Suppressor macrophage treated with lipopolysaccharide for 4 hours (primary cell): ENCODE measurements around the gene FOXG1.

Experiments used
- DNase-seq: peaks from one replicate; pipeline ENCODE4 v3.0.0-alpha.2; 2020

The FOXG1 gene

DNA sequence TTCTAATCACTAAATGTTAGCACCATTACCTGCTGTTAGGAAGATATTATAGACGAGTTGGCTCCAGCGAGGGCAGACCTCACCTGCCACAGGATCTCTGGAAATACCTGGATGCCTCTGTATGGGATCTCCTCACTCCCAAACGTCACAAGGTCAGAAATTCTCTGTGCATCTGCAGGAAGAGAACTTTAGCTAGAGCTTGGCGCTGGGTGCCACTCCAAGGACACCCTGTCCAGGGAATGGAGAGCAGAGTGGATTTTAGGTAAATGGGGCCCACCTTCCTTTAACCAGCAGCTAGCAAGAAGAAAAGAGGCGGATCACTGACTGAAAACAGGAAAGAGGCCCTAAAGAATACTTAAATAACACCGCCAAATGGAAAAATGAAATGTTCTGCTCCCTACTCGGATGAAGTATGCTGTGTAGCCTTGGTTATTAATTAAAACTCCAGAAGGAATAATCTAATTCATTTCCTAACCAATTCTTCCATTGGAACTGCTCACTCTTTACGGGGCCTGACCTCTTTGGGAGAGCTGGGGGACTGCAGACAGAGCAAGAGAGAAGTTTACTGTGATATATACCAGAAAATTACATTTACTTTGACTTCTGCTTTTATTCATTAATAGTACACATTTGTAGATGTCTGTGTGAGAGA lies 4.2 kb upstream of the FOXG1 start:
- no peak for DNase-seq

DNA sequence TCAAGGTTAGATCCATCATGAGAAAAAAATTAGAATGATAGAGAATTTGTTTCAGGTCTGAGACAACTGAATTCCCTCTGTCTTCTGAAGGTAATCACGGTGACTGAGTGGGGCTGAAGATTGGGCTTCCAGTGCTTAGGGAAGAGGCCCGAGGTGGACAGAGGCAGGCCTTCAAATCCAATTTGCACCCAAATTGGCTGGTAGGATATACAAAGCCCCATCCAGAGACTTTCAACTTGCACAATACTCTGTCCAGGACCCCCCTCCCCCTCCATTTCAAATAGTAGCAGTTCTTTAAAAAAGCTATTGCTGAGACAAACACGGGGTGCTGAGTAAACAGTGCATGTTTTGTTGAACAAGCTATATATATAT lies 3.6 kb upstream of the FOXG1 start:
- no peak for DNase-seq

DNA sequence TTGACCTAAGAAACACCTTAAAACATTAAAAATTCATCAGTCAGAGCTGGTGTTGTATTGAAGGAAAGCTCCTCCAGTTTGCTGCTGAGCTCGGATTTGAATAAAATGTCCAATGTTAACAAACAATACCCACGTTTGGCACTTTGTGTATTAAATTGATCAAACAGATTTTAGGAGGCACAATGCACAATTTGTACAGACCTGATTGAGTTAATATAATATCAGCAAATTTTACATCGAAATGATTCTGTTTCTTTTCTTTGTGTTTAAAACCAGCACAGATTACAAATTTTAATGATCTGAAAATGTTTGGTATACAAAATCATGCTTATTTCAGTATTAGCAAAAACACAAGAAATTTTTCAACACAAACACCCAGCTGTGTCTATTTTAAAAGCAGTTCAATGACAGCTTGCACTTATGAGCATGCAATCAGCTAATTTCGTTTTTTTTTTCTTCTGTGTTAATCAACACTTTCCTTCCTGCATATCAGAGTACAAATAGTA lies 2.8 kb upstream of the FOXG1 start:
- no peak for DNase-seq

DNA sequence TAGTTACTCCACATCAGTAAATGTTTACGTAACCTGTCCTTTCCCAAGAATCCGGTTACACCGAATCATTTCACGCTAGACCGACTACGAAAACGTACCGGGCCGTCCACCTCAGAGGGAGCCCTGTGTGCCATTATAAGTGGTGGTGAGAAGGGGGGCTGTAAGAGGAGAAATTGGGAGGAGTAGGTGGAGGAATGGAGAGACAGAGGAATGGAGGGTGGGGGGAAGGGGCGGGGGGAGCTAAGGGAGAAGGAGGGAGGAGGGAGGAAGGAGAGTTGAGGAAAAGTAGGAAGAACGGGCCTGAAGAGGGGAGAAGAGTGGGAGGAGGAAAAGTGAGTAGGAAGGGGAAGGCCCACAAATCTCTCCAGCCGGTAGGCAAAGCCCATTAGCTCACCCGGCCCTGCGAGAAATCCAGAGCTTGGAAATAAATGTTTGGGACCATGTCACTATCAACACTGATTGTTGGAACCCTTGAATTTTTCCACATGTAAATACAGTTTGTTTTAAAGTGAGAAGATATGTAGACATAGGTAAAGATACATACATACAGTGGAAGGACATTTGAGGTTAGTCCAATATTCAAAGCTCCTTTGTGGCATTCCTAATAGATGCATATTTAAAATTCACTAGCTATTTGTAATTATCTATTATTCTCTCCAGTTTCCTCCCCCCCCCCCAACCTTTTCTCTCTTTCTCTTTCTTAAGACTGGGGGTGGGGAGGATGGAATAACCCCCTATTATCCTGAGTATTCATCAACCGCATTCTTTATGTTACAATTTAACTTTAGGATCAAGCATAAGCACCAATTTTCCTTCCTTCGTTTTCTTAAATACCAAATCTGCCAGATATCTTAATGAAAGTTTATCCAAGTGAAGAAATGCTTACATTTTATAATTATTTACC lies 2.1 kb upstream of the FOXG1 start:
- no peak for DNase-seq

DNA sequence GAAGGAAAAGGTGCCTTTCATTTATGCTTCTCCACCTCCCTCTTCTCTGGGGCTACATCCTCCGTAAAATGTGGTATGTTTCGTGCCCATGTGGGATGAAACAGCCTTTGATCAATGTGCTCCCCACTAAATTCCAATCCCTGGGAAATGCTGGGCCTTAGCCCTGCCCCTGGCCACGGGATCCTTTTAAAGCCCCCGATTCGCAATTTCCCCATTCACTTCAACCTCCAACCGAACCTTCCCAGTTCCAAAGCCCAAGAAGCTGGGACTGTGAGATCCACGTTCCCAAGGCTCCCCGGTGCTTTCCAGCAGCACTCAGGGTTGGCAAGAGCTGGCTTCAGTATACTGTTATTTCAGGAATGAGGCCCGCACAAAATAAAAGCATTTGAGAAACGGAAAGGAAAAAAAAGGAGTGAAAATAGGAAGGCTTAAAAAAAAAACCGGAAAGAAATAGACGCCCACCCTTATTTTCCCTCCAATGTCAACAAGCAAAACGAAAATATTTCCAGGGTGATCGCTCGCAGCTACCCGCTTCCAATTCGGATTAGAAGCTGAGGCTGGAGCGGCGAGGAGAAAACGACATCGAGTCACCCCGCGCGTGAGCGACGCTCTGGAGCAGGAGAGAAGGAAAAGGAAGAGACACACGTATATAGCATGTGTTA lies 1.3 kb upstream of the FOXG1 start:
- no peak for DNase-seq

DNA sequence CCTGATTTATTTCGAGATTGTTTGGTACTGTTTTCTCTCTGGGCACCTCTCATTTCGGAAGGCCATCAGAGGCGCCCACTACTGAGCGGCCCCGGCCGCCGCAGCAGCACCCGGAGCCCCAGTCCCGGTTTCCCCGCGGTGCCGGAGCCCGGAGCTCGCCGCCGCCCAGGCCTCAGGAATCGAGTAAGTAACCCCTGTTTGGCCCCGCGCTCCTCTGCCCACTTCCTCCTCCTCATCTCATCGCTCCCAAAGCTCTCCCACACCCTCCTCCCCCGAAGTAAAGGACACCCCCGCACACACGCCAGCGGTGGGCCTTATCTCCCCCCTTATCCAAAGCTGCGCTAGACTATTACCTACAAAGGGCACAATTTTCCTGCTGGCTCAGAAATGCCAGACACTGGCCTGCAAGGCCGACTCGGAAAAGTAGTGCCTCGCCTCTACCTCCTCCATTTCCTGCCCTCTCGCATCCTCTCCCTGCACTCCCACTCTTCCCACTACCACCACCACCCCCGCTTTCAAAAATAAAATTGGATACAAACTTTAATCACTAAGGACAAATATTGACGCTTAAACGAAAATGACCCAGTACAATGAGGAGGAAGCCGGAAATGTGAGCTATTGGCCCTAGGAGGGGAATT lies 637 bp upstream of the FOXG1 start:
- no peak for DNase-seq

DNA sequence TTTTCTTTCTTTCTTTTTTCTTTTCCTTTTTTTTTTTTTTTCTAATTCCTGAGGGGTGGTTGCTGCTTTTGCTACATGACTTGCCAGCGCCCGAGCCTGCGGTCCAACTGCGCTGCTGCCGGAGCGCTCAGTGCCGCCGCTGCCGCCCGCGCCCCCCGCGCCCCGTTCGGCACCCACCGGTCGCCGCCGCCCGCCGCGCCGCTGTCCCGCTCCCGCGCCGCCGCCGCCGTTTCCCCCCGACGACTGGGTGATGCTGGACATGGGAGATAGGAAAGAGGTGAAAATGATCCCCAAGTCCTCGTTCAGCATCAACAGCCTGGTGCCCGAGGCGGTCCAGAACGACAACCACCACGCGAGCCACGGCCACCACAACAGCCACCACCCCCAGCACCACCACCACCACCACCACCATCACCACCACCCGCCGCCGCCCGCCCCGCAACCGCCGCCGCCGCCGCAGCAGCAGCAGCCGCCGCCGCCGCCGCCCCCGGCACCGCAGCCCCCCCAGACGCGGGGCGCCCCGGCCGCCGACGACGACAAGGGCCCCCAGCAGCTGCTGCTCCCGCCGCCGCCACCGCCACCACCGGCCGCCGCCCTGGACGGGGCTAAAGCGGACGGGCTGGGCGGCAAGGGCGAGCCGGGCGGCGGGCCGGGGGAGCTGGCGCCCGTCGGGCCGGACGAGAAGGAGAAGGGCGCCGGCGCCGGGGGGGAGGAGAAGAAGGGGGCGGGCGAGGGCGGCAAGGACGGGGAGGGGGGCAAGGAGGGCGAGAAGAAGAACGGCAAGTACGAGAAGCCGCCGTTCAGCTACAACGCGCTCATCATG lies 654 bp downstream of the FOXG1 start:
- no peak for DNase-seq

DNA sequence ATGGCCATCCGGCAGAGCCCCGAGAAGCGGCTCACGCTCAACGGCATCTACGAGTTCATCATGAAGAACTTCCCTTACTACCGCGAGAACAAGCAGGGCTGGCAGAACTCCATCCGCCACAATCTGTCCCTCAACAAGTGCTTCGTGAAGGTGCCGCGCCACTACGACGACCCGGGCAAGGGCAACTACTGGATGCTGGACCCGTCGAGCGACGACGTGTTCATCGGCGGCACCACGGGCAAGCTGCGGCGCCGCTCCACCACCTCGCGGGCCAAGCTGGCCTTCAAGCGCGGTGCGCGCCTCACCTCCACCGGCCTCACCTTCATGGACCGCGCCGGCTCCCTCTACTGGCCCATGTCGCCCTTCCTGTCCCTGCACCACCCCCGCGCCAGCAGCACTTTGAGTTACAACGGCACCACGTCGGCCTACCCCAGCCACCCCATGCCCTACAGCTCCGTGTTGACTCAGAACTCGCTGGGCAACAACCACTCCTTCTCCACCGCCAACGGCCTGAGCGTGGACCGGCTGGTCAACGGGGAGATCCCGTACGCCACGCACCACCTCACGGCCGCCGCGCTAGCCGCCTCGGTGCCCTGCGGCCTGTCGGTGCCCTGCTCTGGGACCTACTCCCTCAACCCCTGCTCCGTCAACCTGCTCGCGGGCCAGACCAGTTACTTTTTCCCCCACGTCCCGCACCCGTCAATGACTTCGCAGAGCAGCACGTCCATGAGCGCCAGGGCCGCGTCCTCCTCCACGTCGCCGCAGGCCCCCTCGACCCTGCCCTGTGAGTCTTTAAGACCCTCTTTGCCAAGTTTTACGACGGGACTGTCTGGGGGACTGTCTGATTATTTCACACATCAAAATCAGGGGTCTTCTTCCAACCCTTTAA lies 1.5 kb downstream of the FOXG1 start:
- DNase-seq, result no peak

DNA sequence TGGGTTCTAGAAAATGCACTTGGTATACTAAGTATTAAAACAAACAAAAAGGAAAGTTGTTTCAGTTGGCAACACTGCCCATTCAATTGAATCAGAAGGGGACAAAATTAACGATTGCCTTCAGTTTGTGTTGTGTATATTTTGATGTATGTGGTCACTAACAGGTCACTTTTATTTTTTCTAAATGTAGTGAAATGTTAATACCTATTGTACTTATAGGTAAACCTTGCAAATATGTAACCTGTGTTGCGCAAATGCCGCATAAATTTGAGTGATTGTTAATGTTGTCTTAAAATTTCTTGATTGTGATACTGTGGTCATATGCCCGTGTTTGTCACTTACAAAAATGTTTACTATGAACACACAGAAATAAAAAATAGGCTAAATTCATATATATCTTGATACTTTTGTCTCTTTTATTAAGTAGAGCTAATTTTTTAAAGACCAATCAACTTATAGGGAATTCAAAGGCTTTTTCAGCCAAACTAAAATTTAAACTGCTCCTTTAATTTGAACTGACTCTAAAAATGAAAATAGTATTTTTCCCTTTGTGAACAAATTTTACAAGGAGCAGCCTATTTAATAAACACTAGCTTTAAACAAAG lies 2.8 kb downstream of the FOXG1 start:
- no peak for DNase-seq

DNA sequence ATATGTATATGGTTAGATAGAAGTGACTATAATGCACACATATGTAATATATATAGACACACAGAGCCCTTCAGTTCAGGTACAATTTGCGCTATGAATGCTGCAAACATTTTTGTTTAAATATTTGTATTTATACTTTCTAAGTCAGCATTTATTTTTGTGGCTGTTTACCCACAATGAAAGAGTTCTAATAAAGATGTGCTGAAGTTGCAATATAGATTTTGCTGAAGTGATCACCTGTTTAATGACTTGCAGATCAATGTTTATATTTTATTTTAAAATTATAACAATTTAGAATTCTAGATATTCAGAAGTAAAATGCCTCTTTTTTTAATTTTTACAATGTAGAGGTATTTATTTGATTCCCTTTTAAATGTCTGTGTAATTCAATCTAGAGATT lies 3.5 kb downstream of the FOXG1 start:
- no peak for DNase-seq

DNA sequence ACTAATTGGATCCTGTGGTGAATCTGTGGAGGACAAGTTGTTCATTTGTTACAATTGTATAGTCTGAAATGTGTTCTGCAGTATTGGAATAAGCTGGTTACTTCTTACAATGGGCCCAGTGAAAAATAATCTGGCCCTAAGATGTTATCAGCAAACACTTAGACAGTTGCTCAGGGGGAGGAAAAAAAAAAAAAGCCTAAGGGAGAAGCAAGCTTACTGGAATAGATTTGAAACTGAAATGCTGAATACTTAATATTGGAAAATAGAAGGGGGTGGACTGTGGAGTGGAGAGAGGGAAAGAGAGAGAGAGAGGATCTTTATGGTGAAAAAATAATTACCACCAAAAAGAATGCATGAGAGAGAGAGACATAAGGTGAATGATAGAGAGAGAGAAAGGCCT lies 4.0 kb downstream of the FOXG1 start:
- no peak for DNase-seq

DNA sequence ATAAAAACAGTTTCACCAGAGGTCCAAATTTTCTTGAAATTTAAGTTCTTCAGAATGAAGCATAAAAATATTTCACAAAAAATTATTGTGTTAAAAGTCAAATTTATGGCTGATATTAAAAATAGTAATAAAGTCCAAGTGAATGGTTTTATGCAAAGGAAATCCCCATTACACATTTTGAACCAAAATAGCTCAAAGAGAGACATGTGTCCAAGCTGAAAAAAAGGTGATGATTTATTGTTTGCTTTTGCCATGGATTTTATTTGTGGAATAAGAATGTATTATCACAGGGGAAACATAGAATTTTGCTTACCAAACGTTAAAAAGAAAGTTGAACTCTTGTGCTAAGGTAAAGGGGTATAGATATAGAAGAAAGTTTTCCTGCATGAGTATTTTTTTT lies 4.6 kb downstream of the FOXG1 start:
- no peak for DNase-seq

DNA sequence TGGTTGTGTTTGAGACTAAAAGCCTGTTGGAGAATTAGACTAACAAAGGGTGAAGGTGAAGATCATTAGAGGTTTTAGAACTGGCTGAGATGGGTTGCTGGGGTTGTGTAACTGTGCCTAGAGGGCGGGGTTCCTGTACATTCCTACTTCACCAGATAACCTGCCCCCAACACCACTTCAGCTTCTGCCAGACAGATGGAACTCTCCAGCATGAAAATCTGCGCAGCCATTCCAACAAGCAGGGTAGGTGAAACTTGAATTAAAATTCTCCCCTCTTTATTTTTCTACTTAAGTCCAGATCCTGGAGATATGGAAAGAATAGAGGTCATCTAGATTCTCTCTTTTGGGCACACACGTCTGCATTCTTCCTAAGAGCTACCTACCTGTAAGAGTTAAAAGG lies 6.0 kb downstream of the FOXG1 start:
- DNase-seq, result no peak

DNA sequence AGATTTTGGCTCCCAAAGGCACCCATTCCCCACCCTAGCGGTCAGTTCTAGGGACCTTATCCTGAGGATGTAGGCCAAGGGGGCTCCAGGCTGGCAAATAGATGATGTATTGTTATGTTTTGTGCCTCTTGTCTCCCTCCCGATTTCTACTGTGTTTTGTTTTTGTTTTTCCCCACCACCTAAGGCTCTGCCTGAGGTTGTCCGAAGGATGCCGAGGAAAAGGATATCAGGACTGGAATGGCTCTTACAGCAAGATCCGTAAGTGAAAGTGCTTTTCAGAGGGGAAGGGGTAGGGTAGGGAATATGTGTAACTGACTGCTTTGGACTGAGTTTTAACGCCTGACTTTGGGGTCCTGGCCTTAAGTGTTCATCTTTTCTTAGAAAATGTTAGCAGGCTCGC lies 6.6 kb downstream of the FOXG1 start:
- no peak for DNase-seq

DNA sequence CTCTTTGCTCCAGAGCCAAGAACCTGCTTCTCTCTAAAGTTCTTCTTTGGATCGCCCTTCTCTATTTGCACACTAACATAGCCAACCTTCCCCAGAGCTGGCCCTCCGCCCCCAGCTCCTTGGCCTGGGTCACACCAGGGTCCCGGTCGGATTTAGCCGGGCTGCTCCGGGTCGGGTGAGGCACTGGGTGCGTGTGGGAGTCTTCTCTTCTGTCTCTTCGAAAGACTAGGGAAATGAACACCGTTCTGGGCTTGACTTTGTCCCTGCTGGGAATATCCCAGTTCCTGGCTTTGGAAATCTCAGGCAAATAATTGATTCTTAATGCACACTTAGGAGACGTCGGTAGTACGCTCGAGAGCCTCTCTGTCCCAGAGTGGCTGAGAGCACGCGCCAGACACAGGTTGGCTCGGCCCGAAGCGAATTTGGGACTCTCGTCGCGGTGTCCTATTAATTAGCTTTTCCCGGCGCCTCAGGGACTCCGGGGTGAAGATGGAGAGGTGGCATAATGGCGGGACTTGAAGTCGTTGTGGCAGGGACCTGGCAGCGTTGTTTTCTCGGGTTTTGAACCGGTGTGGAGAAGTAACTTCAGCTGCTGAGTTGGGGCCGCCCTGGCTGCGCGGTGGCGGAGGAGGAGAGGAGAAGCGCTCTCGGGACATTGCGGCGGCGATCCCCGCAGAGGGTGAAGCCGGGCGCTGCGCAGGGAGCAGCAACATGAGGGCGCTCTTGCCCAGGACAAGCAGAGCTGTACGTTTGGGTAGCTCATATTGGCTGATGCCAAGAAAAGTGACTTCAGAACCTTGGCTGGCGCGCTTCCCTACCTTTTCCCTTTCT lies 7.5 kb downstream of the FOXG1 start:
- DNase-seq, result no peak

DNA sequence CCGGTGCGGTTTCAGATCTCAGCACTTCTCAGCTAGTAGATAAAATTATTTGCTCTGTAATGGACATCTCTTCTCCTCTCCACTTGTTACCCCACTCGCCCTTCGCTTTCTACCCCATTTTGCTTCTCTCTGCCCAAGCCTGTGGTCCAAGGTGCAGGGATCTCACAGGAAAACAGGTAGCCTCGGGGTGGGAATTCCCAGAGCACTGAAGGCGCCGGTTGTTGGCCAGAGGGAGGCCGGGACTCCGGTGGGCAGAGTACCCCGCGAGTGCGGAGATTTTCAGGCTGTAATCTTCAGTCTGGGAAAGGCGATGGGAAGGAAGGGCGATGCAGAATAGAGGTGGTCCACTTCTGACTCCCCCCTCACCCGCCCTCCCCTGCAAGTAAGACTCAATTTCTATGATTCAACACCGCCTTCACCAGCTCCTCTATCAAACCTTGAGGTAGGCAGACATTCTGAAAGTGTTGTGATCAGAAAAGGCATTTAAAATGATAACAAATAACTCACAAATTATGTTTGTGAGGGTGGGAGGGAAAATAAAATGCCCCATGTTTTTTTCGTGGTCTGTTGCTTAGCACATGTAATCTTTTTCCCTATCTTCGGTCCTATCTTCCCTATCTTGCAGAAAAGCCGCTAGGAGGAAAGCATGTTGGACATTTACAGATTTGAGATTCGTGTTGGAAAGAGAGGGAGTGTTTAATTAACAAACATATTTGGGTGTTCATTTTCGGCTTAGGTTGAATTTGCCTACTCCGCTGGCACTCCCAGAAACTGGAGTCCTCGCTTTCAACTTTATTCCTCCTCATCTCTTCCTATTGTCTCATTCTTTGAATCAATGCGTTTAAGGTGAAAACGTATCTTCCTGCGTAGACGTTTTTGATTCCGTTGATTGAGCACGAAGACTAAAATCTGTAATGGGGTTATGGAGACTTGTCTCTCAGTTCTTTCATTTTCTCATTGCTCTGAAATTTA lies 8.5 kb downstream of the FOXG1 start:
- DNase-seq, result no peak

DNA sequence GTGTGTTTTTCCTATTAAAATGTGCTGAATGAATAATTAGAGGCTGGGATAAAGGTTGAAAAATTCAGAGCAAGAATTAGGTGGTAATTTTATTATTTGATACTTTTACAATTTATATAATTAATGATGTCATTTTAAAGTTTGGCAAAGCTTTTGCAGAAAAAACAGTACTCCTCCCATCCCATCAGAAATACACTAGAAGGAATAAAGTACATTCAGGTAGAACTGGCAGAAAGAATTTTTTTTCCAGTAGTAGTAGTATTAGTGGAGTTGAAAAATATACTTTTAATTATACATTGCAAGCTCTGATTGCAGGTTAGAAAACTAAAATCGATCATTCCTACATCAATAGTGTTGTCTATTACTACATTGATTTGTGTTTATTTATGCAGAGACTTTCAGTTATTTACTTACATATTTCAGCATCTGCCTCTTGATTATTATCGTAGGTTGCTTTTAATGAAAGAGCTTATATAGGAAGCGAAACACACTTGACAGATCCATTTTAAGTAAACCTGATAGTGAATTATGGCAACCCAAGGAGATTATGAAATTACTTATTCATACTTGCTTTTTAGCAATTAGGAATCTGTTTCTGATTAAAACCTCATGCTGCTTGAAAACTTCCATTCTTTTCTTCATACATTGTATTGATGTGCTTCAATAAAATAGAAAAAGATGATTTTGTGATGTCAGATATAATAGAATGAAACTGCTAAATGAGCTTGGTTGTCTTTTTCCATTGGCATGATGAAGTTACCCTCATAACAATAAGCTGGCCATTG lies 10.1 kb downstream of the FOXG1 start:
- no peak for DNase-seq
